HG02642 (cell line): Measurements from ENCODE around the gene ICAM2.
"Not testable (repeated sequence)": the region's sequence is repeated elsewhere in the genome, so short reads cannot be mapped to it uniquely, and the experiment has no call there.

ENCODE experiments used
- ATAC-seq: cut with Tn5 transposase; IDR thresholded peaks from one replicate; pipeline ENCODE4 v1.9.1; 2021; ENCODE audit warnings: mild to moderate bottlenecking; ENCODE audit not compliant: unreplicated experiment, poor library complexity

ICAM2 gene

DNA sequence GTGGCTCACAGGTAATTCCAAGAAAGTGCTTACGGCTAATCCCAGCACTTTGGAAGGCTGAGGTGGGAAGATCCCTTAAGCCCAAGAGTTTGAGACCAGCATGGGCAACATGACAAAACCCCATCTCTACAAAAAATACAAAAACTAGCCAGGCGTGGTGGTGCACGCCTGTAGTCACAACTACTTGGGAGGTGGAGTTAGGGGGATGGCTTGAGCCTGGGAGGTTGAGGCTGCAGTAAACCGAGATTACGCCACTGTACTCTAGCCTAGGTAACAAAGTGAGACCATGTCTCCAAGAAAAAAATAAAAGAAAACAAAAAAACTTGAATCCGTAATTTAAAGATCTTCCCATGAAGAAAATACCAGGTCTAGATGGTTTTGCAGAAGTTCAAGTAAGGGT is 5.0 kb downstream of the ICAM2 start:
- no peak for ATAC-seq

DNA sequence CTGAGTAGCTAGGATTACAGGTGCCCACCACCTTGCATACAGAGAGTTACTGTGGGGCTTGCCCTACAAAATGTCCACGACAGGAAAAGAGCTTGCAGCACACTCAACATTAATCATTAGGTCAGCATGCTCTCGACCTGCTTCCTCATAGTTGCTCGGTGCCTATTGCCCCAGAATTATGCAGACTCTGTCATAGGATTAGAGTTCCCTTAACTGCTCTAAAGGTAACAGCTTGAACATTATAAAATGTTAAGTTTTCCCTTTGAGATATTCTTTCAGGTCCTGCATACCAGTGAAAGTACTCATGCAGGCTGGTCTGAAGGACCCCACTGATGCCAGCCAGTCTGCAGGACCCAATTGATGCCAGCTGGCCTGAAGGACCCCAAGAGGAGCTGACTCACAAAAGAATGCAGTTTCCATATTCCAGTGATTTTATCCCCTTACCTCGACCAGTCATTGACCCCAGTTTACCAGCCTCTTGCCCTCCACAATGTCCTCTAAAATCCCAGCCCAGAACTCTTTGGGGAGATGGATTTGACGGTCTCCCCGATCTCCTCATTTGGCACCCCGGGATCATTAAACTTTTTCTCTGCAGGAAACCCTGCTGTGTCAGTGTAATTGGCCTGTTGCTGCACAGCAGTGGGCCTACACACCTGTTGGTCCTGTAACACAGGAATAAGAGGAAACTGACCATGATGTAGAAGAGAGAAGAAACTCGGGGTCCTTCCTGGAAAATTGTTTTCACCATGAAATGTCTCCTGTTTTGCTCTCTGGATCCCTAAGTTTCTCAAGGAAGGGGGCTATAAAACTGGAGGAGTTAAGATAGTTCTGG is 10.6 kb downstream of the ICAM2 start:
- no peak for ATAC-seq

DNA sequence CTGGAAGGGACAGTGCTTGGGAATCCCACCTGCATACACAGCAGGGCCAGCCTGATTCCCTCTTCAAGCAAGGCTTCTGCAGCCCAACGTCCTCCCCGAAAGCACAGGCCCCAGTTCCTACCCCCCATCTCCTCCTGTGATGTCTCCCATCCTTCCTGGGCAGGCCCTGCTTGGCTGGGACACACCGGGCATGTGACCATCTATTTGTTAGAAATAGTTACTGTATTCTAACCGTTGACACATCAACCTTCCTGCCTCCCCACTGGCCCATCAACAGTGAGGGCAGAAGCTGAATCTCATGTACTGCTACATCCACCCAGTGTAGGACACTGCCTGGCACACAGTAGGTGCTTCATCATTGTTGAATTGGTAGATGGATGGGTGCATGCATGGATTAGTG is 11.6 kb downstream of the ICAM2 start:
- ATAC-seq: no peak

DNA sequence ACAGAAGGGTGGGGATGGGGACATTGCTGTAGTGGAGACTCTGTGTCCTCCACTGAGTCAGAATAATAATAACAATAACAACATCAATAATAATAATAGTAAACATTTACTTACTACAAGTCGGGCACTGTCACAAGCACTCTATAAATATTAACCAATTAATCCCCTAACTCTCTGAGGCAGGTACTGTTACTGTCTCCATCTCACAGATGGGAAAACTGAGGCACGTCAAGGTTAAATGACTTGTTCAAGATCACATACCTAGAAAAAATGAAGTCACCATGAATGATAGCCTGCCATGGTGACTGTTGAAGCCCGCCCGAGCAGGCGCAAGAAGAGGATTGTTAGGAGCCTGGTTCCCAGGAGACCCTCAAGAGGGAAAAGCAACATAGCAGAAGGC is 12.1 kb downstream of the ICAM2 start:
- ATAC-seq: no peak

DNA sequence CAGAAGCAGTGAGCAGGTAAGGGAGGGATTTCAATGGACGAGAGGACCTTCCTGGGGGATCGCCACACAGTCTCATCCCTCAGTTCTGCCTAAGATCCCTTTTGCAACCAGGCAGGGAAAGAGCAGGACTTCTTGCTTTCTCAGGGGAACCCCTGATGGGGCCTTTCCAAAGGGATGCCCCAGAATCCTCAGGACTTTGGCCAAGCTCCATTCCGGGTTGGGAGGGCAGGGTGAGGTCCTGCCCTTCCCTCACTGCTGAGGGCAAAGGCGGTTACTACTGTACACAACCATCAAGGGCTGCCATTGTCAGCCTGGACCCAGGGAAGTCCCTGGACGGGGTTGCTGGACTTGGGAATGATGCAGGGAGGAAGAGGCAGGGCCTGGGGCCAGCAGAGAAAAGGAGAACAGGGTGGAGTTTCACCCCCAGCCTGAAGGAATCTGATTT is 12.6 kb downstream of the ICAM2 start:
- no peak for ATAC-seq

DNA sequence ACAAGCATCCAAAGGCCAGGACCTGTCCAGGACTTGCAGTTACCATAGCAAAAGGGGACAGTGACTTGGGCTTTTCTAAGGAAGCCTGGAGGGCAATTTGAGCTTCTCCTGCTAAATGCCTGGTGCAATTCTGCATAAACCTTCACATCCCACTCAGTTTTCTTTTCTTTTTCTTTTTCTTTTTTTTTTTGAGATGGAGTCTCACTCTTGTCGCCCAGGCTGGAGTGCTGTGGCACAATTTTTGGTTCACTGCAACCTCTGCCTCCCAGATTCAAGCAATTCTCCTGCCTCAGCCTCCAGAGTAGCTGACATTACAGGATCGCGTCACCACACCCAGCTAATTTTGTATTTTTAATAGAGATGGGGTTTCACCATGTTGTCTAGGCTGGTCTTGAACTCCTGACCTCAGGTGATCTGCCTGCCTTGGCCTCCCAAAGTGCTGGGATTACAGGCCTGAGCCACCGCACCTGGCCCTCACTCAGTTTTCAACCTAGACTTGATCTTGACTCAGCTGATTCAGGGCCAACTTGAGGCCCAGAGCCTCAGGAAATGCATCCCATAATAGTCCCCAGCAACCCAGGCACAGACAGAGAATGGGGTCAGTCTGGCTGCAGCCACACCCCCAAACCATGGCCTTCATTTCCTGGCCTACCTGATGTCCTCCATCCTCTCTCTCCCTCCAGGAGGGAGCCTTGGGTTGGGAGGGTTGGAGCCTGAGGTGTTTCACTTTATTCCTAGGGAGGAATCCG is 13.2 kb downstream of the ICAM2 start:
- not testable (repeated sequence) for ATAC-seq

DNA sequence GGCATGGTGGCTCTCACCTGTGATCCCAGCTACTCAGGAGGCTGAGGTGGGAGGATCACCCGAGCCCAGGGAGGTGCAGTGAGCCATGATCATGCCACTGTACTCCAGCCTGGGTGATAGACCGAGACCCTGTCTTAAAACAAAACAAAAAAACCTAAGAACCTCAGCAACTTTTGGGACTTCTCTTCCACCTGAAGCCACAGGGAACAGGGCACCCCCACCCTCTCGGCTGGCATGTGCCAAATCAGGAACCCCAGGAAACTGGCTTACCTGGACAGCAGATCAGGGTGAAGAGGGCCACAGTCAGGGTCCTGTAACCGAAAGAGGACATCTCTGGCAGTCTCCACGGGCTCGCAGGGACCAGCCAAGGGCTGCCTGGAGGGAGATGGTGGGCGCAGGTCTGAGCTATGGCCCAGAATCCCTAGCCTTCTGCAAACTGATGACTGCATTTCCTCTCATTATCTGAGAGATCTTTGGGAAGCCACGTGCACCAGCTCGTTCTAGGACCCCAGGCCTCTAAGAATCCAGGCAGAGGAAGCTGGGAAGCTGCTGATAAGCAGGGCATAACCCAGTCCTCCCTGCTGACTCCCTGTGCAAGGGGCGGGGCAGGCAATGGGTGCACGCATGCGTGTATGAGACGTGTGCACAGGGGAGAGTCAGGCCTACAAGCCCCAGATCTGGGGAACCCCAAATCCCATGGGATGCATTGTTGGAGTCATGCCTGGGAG is 13.9 kb downstream of the ICAM2 start:
- no peak for ATAC-seq

DNA sequence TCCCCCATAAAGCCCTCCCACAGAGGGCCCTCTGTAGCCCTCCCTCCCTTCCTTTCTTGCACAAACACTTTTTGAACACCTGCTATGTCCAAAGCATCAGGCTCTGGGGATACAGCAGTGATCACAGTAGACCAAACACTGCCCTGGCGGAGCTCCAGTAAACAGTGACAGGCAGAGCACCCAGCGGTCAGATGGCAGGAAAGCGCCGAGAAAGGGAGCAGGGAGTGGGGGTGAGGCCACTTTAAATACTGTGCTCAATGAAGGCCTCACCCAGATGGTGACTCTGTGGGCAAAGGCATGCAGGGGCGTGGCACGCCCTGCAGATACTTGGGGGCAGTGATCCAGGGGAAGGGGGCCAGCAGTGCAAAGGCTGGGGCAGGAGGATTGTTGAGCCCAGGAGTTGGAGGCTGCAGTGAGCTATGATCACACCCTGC is 14.7 kb downstream of the ICAM2 start:
- no peak for ATAC-seq

DNA sequence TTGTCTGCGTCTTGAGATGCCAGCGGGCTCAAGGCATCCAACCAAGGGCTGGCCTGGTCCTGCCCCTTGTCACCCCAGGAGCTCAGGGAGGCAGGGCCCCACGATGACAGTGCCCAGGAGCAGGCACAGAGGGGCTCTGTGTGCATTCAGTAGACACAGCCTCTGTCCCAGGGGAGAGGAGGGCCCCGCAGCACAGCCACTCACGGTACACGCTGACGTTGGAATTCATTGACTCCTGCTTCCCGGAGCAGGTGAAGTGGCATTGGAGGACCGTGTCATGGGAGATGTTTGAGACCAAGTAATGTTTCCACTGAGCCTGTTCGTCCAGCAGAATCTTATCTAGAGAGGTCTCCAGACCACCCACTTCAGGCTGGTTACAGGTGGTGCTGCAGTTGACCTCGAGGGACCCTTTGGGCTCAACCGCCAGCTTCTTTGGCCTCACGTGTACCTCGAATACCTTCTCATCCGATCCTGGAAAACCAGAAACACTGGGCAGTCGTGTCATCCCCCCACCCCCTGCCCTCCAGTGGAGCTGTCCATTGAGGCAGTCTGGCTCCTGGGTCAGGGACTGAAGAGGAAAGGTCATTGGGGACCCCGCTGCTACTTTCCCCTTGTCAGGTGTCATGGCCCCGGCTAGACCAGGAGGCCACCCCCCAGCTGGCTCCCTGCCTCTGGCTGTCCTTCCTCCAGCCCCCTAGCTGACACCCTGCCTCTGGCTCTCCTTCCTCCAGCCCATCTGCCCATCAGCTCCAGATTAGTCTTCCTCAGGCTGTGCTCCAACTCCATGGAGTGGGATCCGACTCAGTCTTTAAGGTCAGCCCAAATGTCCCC is 15.3 kb downstream of the ICAM2 start:
- ATAC-seq: no peak

DNA sequence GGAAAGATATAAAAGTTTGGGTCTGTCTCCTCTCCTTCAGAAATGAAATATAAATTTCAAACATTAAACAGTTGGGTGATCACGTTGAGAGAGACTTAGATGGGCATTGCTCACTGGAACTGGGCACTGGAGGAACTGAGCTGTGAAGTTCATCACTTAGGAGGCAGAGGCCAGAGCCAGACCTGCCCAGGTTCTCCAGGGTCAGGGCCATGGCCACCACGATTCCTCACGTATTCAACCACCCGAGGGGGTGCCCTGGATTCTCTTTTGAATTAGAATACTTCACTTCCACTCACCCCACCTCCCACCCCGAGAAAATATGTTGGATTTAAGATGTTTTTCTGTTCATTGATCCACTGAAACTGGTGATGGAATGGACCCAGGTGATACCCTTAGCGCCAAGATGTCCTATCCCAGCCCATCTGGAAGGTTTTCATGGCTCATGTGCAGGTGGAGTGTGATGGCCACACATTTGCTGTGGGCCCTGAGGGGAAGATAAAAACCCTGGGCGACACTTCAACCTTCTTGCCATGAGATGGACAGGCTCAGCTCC is 16.1 kb downstream of the ICAM2 start:
- ATAC-seq: no peak

DNA sequence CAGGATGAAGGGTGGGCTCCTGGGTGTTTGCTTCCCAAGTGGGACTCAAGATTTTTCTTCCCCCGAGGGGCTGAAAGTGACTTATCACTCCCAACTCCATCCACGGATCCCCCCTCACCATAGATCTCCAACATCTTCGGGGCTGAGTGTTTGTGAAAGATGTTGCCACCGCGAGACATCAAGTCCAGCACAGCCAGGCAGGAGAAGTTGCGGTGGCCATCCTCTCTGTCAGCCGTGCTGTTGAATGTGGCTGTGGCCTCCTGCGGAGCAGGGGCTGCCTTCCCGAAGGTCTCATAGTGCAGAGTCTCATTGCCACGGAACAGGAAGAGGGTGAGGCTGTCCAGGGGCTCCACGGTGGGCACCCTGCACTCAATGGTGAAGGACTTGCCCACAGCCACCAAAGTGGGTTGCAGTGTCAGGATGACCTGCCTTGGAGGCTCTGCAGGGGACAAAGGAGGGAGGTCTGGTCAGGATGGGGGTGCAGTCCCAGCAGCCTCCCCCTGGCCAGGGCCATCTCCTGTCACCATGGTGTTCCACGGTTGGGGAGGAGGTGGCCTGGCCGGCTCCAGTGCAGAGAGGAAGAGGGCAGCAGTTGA is 16.8 kb downstream of the ICAM2 start:
- no peak for ATAC-seq

DNA sequence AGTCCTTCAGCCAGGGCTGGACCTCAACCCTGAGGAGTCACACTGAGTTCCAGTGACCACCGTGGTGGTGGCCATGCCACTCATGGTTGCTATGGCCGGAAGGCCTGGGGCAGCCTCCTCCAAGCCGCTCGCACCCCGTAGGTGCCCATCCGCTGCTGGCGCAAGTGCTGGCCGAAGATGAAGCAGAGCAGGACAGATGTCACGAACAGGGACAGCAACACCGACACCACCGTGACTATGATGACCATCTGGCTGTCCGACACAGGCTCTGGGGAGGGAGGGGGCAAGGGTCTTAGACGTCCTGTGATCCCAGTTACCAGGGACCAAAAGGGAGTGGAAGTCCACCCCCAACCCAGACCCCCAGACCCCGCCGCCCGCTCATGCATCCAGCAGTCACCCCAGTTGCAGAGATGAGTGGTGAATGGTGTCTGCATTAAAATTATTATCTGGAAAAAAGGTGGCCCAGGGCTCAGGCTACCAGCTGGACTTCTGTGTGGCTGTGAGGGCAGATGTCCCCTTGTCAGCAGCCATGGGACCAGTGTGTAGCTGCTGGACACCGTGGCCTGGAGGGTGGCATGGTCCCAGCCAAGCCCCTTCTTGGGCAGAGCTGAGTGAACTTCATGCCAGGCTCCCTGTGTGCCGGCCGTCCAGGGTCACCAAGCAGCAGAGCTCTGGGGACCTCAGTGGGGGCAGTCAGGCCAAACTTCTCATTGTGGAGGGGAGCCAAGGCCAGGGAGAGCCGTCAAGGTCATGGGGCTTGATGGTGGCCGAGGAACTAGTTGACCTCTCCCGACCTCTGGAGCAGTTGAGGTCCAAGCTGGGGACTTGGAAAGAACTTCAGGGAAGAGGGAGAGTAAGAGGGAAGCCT is 17.5 kb downstream of the ICAM2 start:
- ATAC-seq: no peak

DNA sequence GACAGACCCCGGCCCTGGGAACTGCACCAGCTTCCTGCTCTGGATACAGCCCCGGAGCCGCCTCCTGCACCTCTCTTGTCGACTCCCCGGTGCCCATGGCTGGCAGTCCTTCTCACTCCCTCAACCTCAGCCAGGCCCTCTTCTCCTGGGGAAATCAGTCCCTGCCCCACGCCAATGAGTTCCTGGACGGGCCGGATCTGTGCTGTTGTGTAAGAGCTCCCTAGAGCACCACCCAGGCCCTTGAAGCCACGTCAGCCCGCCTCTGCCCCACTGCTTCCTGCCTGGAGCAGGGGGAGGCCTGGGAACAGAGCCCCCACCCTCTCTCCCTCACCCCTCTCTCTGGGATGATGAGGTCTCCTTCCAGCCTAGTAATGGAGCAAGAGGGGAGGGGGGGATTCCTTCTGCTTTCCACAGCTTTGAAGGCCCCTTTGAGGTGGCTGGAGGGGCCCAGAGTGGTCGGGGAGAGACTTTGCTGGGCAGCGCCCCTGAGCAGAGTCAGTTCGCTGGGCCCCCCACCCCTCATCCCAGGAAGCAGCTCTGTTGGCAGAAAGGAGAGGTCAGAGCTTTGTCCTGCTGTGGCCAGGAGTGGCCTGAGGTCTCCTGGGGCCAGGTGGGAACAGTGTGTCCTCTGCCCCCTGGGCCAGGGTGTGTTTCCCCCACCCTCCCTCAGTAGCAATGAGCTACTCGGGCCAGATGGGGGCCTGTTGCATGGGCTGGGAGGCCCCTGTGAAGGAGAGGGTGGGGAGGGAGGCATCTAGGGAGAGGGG is 18.5 kb downstream of the ICAM2 start:
- no peak for ATAC-seq

DNA sequence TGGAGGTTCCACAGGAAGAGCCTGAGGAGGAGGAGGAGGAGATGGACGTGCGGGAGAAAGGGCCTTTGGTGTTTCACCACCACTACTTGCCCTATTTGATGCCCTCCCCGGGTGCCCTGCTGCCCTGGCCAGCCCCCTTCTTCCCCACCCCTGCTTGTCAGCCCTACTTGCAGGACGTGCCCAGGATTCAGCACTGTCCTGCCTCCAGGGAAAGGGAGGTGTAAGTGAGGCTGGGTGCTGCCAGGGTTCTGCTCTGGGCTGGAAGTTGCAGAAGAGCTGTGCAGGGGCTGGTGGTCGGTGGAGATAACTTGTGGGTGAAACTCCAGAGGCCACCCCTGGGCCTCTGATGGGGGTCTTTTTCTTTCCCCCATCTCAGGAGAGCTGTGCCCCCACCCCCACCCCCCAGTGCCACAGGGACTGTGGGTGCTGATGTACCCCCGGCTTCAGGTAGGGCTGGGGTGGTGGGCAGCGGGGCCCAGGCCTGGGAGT is 19.3 kb downstream of the ICAM2 start:
- no peak for ATAC-seq

DNA sequence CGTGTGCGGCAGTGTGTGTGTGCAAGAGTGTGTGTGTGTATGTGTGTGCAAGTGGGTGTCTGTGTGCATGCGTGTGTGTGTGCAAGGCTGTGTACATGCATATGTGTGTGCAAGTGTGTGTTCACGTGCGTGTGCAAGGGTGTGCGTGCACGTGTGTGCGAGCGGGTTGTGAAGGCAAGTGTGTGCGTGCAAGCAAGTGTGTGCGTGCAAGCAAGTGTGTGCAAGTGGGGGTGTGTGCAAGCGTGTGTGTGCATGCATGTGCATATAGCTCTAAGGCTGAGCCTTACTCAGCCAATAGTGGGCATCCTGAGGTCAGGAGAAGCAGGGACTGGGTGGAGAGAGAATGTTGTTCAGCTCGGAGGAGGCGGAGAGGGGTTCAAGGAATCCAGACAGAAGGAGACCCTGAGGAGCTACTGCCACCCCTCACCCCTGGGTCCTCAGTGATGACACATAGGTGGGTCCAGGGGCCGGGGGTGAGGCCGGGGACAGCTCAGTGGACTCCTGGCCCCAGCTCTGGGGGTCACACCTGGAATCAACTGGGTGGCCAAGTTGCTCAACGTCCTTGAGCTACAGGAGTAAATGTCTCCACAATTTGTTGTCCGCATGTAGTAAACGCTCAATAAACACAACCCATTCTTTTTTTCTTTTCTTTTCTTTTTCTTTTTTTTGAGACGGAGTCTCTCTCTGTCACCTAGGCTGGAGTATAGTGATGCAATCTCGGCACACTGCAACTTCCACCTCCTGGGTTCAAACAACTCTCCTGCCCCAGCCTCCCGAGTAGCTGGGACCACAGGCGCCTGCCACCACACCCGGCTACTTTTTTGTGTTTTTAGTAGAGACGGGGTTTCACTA is 20.5 kb downstream of the ICAM2 start:
- ATAC-seq: no peak

DNA sequence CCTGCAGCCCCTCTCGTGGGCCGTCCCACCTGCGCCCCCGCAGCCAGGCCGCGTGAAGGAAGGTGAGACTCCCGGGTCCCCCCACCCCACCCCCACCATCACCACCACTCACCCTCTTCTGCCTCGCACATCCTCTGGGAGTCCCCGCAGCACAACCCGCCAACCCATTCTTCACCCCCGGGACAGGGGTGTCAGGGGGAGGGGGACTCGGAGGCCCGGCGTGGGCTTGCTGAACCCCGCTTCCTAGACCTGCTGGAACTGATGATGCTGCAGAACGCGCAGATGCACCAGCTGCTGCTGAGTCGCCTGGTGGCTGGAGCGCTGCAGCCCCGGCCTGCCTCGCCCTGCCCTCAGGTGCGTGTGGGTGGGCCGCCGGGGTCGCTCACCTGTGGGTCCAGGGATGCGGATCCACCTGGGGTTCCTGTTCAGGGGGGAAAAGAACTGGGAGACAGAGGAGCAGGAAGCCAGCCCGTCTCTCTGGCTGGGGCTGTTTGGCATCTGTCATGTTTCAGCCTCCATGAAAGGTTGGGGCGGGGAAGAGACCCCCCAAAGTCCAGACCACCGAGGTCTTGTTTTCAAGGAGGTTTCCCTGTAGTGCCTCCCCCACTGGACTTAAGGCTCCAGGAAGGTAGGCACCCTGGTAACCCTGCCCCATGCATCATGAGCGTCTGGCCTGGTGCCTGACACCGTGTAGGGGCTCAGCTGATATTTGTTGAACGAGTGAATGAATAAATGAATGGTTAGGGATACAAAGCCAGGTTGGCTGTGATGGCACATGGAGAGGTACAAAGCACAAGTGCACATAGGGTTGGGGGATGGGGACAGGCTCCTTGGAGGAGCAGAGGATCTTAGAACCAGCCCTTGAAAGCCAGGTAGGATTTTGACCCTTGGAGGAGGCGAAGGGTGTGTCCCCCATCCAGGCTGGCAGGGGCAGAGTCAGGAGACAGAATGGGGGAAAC is 21.4 kb downstream of the ICAM2 start:
- ATAC-seq: no peak
